GM12878 (cell line): ENCODE measurements around the gene ZNF780B. TPM values are rescaled to one million over a fixed set of nuclear protein-coding genes. Genes with fewer than 3 reads are reported as not detected.

Experiments used
- ATAC-seq: fragments of 200-7000 bp; cut with Tn5 transposase; 3 replicates; pipeline ENCODE4 v1.9.1; 2020; ENCODE audit warnings: mild to moderate bottlenecking, moderate library complexity
- BruUV-seq: library from RNA; stranded (reverse); fragments of 400-500 nt; replicated peaks from 2 replicates; lab custom pipeline; 2021; lab: Mats Ljungman, UMichigan
- CTCF ChIA-PET: fragments of 300-600 bp; sonication (Branson Sonifier 250); formaldehyde crosslinking; extraction: SDS; loops from one replicate; lab custom pipeline; 2021; ENCODE audit warnings: inconsistent platforms; lab: Yijun Ruan, JAX
- POLR2A ChIA-PET: fragments of 350-600 bp; formaldehyde crosslinking; extraction: SDS; loops from one replicate; lab custom pipeline; 2021; ENCODE audit warnings: inconsistent platforms; lab: Charles Lee
- RAD21 ChIA-PET: fragments of 300-600 bp; sonication (Branson Sonifier 250); formaldehyde crosslinking; loops from one replicate; lab custom pipeline; 2023; ENCODE audit warnings: antibody characterized with exemption; ENCODE audit not compliant: unreplicated experiment; lab: Charles Lee
- SMC1A ChIA-PET: fragments of 300-600 bp; sonication (Branson Sonifier 250); formaldehyde crosslinking; loops from one replicate; lab custom pipeline; 2023; ENCODE audit not compliant: unreplicated experiment, uncharacterized antibody; lab: Charles Lee
- DNase-seq: peaks from one replicate; pipeline ENCODE4 v3.0.0-alpha.2; 2011; ENCODE audit warnings: low read depth, low spot score
- FAIRE-seq: peaks from 3 replicates; lab custom pipeline; 2011; peaks lifted over from hg19 to GRCh38; lab: Jason Lieb, UNC
- H2AFZ ChIP-seq: 2 replicates; pipeline ENCODE4 v1.6.0; 2011; ENCODE audit warnings: low read depth, low read length, control low read depth; ENCODE audit not compliant: control insufficient read depth
- H3K27ac ChIP-seq: 2 replicates; pipeline ENCODE4 v1.5.1; 2011; ENCODE audit warnings: control low read depth; ENCODE audit not compliant: control insufficient read depth, insufficient read depth
- H3K27me3 ChIP-seq, 2 experiments: replicated peaks in 1 of 2; 2 replicates each; pipeline versions ENCODE4 v1.6.0 to v1.6.1; 2011; ENCODE audit warnings: low read length in 1 of 2; ENCODE audit not compliant: control insufficient read depth in 2 of 2, insufficient read depth in 2 of 2
- H3K36me3 ChIP-seq, 2 experiments: 2 replicates each; pipeline ENCODE4 v1.5.1; 2011; ENCODE audit warnings: low read length in 1 of 2; ENCODE audit not compliant: control insufficient read depth in 2 of 2, insufficient read depth in 2 of 2
- H3K4me1 ChIP-seq: 2 replicates; pipeline ENCODE4 v1.6.1; 2011; ENCODE audit warnings: mild to moderate bottlenecking, low read length, moderate library complexity, mixed read lengths; ENCODE audit not compliant: control insufficient read depth, insufficient read depth
- H3K4me2 ChIP-seq: 2 replicates; pipeline ENCODE4 v1.6.0; 2011; ENCODE audit warnings: control low read depth; ENCODE audit not compliant: control insufficient read depth, insufficient read depth
- H3K4me3 ChIP-seq: fragments of 200-600 bp; sonication (generic); 2 replicates; pipeline ENCODE4 v1.5.1; 2016
- H3K79me2 ChIP-seq: 2 replicates; pipeline ENCODE4 v1.6.0; 2011; ENCODE audit warnings: low read length; ENCODE audit not compliant: control insufficient read depth, insufficient read depth
- H3K9ac ChIP-seq: 2 replicates; pipeline ENCODE4 v1.8.0; 2011; ENCODE audit warnings: low read length, control low read depth, mixed read lengths; ENCODE audit not compliant: control insufficient read depth, insufficient read depth
- H3K9me3 ChIP-seq: replicated peaks from 3 replicates; pipeline ENCODE4 v1.5.1; 2011; ENCODE audit warnings: mild to moderate bottlenecking, low read length; ENCODE audit not compliant: control insufficient read depth, insufficient read depth
- H4K20me1 ChIP-seq: 2 replicates; pipeline ENCODE4 v1.6.0; 2011; ENCODE audit not compliant: control insufficient read depth, insufficient read depth
- ESRRA ChIP-seq: IDR thresholded peaks from 2 replicates; pipeline ENCODE4 v1.6.1; 2012; ENCODE audit warnings: mild to moderate bottlenecking, low read length, improper control_type of control experiment
- IRF4 ChIP-seq: IDR thresholded peaks from 2 replicates; pipeline ENCODE4 v1.6.1; 2011; ENCODE audit warnings: low read depth, low read length
- IRF5 ChIP-seq: fragments of 450-650 bp; IDR thresholded peaks from 2 replicates; pipeline ENCODE4 v1.6.1; 2017; ENCODE audit warnings: borderline replicate concordance
- PAX8 ChIP-seq: fragments of 450-650 bp; IDR thresholded peaks from 2 replicates; pipeline ENCODE4 v1.6.1; 2017; ENCODE audit warnings: mild to moderate bottlenecking, moderate library complexity
- SIN3A ChIP-seq: IDR thresholded peaks from 2 replicates; pipeline ENCODE4 v1.6.1; 2012; ENCODE audit warnings: low read depth, low read length, improper control_type of control experiment
- SIX5 ChIP-seq: IDR thresholded peaks from 2 replicates; pipeline ENCODE4 v1.6.1; 2011; ENCODE audit warnings: mild to moderate bottlenecking, low read depth, low read length, moderate library complexity; ENCODE audit not compliant: severe bottlenecking
- SMAD5 ChIP-seq: IDR thresholded peaks from 2 replicates; pipeline ENCODE4 v1.6.1; 2016; ENCODE audit warnings: antibody characterized with exemption, low read depth
- ZBTB11 ChIP-seq: fragments of 450-650 bp; formaldehyde crosslinking; IDR thresholded peaks from 2 replicates; pipeline ENCODE4 v1.5.0; 2022; ENCODE audit warnings: mild to moderate bottlenecking, missing genetic modification characterization
- ZNF207 ChIP-seq: fragments of 450-650 bp; IDR thresholded peaks from 2 replicates; pipeline ENCODE4 v1.6.1; 2014; ENCODE audit warnings: antibody characterized with exemption, mild to moderate bottlenecking, borderline replicate concordance
- ZNF622 ChIP-seq: fragments of 450-650 bp; IDR thresholded peaks from 2 replicates; pipeline ENCODE4 v1.6.1; 2017; ENCODE audit warnings: mild to moderate bottlenecking, inconsistent platforms
- ZSCAN29 ChIP-seq: fragments of 450-650 bp; IDR thresholded peaks from 2 replicates; pipeline ENCODE4 v1.6.1; 2017; ENCODE audit warnings: mild to moderate bottlenecking, moderate library complexity
- WGBS: methylation state at CpG from one replicate; pipeline ENCODE4 v1.1.6; 2016; ENCODE audit warnings: low lambda C conversion rate; ENCODE audit not compliant: insufficient replicate concordance, insufficient coverage; ENCODE audit errors: missing lambda C conversion rate; 5-methylcytosine and 5-hydroxymethylcytosine counted together
- in situ Hi-C: fragments of 300-500 bp; cut with MboI; formaldehyde crosslinking; loops from 9 replicates; pipeline ENCODE4 v1.14.3; 2018; ENCODE audit warnings: mixed read lengths
- intact Hi-C: fragments of 100-400 bp; cut with micrococcal nuclease; formaldehyde crosslinking; loops from one replicate; pipeline ENCODE4 v1.14.2; 2022; ENCODE audit not compliant: unreplicated experiment
- polyA plus RNA-seq, 11 experiments: library from polyadenylated mRNA; depleted of rRNA in 4 of 11; unstranded in 6 of 11; stranded (reverse) in 5 of 11; fragments of >200 nt; fragmentation: Nextera tagmentation in 4 of 11; fragmentation: Illumina TruSeq in 1 of 11; extraction: Ambion mirVana in 4 of 11; extraction: Trizol in 1 of 11; gene quantifications; 1 replicate in 1 of 11; 2 replicates in 10 of 11; pipeline versions ENCODE4 v1.2.1 to v1.2.3, GENCODE V29; 2011 to 2016; ENCODE audit warnings: inconsistent platforms in 2 of 11, missing spikeins in 2 of 11, low read depth in 1 of 11
- total RNA-seq, 4 experiments: library from RNA; depleted of rRNA in 3 of 4; stranded (reverse); fragments of >200 nt in 3 of 4; fragmentation: Illumina TruSeq in 1 of 4; extraction: Trizol in 1 of 4; gene quantifications; 2 replicates each; pipeline versions ENCODE4 v1.2.1 to v1.2.3, GENCODE V29; 2013 to 2021
- TF ChIP-seq, protein P1 (sequence below): fragments of 450-650 bp; IDR thresholded peaks from 2 replicates; pipeline ENCODE4 v1.6.1; 2017; ENCODE audit warnings: low read depth, mild to moderate bottlenecking, moderate library complexity

Gene ZNF780B
- total and polyA plus RNA-seq, 10 of the 15 experiments (the other 5 are each of a cell fraction or from before 2014, with no cell fraction given): 7.3 to 24.0 (median 12.3) TPM

DNA sequence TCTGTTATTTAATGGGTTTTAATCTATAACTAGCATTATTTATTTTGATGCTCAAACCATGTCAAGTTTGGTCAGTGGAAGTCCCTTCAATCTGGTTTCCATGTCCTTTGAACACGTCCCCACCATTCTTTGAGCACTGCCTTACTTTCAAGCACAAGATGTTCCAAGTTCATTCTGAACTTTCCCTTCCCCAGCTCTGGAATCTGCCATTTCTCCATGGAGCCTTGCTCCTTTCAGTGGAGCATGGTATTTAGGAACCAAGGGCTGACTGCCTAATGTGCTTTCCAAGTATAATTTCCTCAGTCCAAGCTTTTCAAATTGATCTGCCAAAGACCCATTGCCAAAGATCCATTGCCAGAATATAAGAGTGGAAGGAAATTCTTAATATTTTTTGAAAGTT, 60.2 kb downstream of the ZNF780B start:
- H3K36me3 ChIP-seq: no peaks in the 10 kb centered on the region
- FAIRE-seq (no peak), ATAC-seq (no peak), DNase-seq (no peak)
- H3K27me3 ChIP-seq: no peaks in the 10 kb centered on the region
- BruUV-seq: no TSS peak
- ChIA-PET SMC1A (interaction anchor here (1.0 to 3.4 kb wide), 2 partner anchors 26 to 49 kb away, joined by 3 to 25 read pairs; partner anchors contain the start of gene PSMC4), RAD21 (interaction anchor here (2.7 kb wide), 1 partner anchor 25 kb away, joined by 21 read pairs; the partner anchor contains the start of gene PSMC4), POLR2A (interaction anchor here (0.8 to 3.8 kb wide), 2 partner anchors 25 to 291 kb away, joined by 4 to 23 read pairs; partner anchors contain the start of gene PSMC4), CTCF (interaction anchor here (2.3 to 2.9 kb wide), 2 partner anchors 25 to 323 kb away, joined by 5 to 21 read pairs; partner anchors contain the start of gene PSMC4)
- peaks cover 16% of the 10 kb centered on the region for H3K79me2 ChIP-seq
- WGBS: 95% methylated on average over 1 of the region's 1 CpG
- peak overlapping the region; percentile 83 for H3K4me3 ChIP-seq
- no peaks in the 10 kb centered on the region for H4K20me1 ChIP-seq
- peak overlapping the region; percentile 83 for H3K9ac ChIP-seq
- no peak for TF ChIP-seq SIX5
- no peak for TF ChIP-seq ESRRA
- intact Hi-C loops (no loop called here), in situ Hi-C loops (no loop called here)
- peaks cover 4% of the 10 kb centered on the region; the same call in 1 of the 2 replicates for H3K4me1 ChIP-seq
- peak overlapping the region; percentile 79 for H3K4me2 ChIP-seq
- H3K9me3 ChIP-seq: peaks cover 8% of the 10 kb centered on the region; the same call in 2 of the 3 replicates
- no peak overlapping the region; the same call in 1 of the 2 replicates for H3K27ac ChIP-seq
- H2AFZ ChIP-seq: no peak overlapping the region

GRCh38 chr19:39994361-39994760, 61.7 kb downstream of the ZNF780B start:
- no peak overlapping the region for H2AFZ ChIP-seq
- no peak for FAIRE-seq
- no peak overlapping the region for H3K27ac ChIP-seq
- CTCF ChIA-PET: no interaction called here
- H3K9ac ChIP-seq: no peak overlapping the region
- POLR2A ChIA-PET: interaction anchor here (0.5 kb wide), 1 partner anchor 21 kb away, joined by 4 read pairs; no protein-coding TSS in a partner anchor
- no peak for DNase-seq
- H3K4me2 ChIP-seq: no peak overlapping the region
- no peak for ATAC-seq
- no peaks in the 10 kb centered on the region for H3K27me3 ChIP-seq
- in situ Hi-C loops: no loop called here
- no peak overlapping the region for H3K4me3 ChIP-seq
- H3K79me2 ChIP-seq: peaks cover 16% of the 10 kb centered on the region
- SMC1A ChIA-PET: no interaction called here
- no peaks in the 10 kb centered on the region for H4K20me1 ChIP-seq
- H3K9me3 ChIP-seq: peaks cover 8% of the 10 kb centered on the region; the same call in 2 of the 3 replicates
- RAD21 ChIA-PET: no interaction called here
- no peaks in the 10 kb centered on the region for H3K36me3 ChIP-seq
- intact Hi-C loops: no loop called here
- BruUV-seq: no TSS peak
- peaks cover 4% of the 10 kb centered on the region; the same call in 1 of the 2 replicates for H3K4me1 ChIP-seq
- no peak for TF ChIP-seq PAX8
- no peak for TF ChIP-seq IRF5
- TF ChIP-seq, protein P1, sequence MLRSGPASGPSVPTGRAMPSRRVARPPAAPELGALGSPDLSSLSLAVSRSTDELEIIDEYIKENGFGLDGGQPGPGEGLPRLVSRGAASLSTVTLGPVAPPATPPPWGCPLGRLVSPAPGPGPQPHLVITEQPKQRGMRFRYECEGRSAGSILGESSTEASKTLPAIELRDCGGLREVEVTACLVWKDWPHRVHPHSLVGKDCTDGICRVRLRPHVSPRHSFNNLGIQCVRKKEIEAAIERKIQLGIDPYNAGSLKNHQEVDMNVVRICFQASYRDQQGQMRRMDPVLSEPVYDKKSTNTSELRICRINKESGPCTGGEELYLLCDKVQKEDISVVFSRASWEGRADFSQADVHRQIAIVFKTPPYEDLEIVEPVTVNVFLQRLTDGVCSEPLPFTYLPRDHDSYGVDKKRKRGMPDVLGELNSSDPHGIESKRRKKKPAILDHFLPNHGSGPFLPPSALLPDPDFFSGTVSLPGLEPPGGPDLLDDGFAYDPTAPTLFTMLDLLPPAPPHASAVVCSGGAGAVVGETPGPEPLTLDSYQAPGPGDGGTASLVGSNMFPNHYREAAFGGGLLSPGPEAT: no peak
- no peak for TF ChIP-seq SMAD5
- no peak for TF ChIP-seq ZNF207
- no peak for TF ChIP-seq IRF4
- no peak for TF ChIP-seq ZNF622
- no peak for TF ChIP-seq SIN3A
- TF ChIP-seq ZSCAN29: no peak
- no peak for TF ChIP-seq ZBTB11 (CRISPR knock-in tag)
